NCI-H187 treated with DMSO at 0.1 percent for 48 hours (cell line): Measurements from ENCODE around the gene KCNQ4.

Experiments used
- DNase-seq: peaks from one replicate; lab custom pipeline; 2025; lab: John Stamatoyannopoulos, UW

The KCNQ4 gene

DNA sequence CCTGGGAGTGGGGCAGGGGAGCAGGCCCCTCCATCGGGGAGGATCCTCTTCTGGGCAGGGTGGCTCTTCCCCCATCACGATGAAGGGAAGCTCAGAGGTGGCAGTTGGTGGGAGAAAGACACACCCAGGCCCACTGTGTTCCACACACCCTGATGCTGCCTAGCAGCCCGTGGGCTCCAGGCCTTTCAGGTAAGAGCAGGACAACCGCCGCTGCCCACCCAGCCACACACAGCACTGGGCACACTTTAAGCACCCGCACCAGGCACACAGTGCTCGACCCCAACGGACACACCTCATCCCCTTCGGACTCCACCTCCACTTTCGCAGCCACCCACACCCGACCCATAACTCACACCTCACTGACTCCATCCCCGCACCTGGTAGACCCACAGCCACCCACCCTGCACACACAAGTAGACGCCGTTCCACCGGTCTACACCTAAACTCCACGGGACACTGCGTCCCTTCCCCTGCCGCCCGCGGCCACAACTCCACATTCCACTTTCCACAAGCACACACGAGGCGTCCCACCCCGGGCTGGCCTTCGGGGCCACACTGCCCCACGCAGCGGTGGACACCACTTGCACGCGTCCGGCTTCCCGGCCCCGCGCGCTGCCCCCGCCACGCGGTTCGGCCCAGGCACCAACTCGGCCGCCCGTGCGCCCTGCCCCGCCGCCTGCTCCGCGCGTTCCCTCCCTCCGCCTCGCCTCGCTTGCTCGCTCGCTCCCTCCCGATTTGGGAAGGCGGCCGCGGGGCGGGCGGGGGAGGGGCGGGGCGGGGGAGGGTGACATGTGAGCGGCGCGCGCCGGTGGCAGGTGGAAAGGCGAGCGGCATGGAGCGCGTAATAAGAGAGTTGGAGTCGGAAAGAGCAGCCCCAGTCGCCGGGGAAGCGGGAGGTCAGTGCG is at the start of gene KCNQ4:
TSS of gene KCNQ4 (plus strand) at position 787 of the 905 bp plus-strand sequence. CDS start 307 bp downstream, outside the sequence.
- no peak for DNase-seq

DNA sequence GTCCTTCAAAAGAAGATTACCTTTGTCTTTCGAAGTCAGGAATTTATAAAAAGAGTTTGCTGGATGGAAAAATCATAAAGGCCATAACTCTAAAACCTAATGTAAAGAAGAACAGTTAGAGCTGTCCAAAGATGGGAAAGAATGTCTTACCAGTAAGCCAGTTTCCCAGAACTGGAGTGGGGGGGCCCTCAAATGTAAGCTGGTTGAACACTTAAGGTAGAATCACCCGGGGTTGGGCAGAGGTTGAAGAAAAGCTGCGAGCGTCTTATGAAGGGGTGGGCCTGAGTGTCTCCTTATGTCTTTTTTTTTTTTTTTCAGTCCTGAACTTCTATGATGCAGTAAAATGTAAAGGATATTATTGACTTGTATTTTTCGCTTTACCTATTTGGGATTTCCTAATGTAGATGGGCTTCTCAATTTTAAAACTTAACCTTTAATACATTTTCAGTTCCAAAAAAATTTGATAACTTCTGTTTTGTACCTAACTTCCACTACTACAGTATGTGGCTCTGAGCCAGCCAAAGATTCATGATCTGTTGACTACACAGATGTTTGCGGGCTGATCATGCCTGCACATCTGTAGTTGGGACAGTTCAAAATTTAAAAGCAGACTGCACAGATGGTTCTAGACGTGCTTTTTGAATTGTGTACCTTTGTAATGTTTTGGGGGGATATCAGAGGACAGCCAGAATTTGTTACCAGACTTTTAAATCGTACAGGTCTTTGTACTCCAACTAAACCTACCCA is 48.5 kb upstream of the KCNQ4 start:
- no peak for DNase-seq

DNA sequence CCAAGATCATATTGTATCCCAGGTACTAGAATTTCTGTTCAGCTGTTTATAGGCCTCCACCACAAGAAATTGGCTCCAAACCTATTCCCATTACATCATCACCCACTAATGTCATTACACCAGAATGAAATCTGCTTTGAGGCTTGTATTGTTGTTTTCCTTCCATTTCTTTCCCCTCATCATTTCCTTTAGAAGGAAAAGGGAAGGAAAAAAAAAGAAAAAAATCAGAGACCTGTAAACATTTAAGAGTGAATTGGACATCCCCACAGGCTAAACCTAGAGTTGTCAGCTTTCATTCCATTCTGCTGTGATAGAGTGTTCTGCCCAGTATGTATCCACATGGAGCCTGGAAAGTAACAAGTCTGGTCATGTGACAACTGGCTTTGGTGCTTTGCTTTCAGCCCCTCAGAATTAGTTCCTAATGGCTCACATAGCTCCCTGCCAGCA is 47.5 kb upstream of the KCNQ4 start:
- DNase-seq, result no peak

DNA sequence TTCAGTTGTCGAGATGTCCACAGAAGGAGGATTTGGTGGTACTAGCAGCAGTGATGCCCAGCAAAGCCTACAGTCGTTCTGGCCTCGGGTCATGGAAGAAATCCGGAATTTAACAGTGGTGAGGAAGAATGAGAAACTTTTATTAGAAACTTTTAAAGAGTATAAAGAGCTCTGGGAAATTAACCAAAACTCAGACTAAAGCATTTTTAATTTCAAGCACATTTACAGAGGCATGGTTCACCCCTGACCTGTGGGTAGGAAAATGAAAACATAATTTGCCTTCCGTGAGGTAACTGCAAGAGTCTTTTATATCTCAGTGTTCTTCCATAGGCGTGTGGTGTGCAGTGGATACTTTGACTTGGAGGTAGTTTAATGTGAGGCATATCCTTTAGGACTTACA is 44.8 kb upstream of the KCNQ4 start:
- no peak for DNase-seq

DNA sequence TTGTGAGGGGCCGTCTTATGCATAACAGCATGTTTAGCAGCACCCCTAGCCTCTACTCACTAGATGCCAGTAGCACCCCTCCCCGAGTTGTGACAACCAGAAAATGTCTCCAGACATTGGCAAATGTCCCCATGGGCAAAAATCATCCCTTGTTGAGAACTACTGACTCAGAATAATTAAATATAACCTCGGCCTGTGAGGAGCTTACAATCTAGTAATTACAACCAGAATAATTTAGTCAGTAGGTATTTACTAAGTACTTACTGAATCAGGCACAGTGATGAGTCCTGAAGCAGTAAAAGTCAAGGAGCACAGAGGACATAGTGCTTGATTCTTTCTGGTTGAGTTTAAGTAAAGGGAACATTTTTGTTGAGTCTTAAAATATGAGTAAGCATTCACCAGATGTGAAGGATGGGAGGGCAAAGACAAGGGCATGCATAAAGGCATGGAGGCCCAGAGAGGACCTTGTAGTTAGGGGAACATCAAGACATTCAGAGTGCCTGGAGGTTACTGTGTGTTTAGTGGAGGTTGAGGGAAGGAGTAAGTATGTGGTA is 44.1 kb upstream of the KCNQ4 start:
- DNase-seq, result no peak

DNA sequence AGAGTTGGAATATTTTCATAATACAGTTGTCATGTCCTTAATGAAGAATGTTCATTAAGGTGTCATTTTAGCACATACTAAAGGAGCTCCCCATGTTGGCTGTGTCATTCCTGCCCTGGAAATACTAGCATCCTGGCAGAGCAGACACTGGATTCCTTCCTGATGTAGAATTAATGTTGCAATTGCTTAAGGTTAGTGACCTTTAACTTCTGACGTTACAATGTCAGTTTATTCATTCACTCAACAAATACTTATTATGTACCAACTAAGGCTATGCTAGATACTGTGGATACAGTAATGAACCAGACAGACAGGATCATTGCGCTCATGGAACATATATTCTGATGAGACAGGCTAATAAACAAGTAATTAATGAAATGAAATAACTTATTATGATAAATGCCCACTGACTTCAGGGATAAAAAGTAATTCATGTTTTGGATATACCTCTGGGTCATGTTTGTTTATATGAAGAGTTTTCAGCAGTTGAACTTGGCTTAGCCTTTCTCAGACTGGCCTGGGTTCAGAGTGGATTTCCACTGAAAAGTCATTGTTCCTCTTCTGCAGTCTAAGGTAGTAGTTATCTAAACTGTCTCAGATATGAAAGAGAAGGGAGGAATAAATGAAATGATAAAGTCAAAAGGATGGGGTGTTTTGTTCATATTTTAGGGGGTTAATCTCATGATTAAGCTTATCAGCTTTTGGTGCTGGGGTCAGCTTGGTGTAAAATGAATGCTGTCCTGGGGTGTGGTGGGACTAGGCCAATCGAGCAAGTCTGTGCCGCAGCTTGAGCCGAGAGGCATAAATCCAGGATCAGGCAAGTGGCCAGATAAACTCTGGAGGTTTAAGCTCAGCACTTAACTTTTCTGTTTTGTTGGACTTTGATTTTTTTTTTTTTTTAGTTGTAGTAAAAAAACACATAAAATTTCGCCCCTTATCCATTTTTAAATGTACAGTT is 43.3 kb upstream of the KCNQ4 start:
- no peak for DNase-seq

DNA sequence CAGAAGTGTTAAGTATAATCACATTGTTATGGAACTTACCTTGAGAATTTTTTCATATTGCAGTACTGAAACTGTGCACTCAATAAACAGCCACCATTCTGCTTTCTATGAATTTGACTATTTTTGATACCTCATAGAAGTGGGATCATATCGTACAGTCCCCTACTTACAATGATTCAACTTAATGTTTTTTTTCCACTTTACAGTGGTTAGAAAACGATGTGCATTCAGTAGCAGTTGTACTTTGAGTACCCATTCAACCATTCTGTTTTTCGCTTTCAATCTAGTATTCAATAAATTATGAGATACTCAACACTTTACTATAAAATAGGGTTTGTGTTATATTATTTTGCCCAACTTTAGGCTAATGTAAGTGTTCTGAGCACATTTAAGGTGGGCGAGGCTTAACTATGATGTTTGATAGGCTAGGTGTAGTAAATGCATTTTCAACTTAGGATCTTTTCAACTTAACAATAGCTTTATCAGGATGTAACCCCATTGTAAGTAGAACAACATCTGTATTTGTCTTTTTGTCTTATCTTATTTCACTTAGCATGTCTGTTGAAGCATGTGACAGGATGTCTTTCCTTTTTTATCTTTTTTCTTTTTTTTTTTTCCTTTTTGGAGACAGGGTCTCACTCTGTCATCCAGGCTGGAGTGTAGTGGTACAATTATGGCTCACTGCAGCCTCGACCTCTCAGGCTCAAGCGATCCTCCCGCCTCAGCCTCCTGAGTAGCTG is 42.4 kb upstream of the KCNQ4 start:
- DNase-seq, result no peak

DNA sequence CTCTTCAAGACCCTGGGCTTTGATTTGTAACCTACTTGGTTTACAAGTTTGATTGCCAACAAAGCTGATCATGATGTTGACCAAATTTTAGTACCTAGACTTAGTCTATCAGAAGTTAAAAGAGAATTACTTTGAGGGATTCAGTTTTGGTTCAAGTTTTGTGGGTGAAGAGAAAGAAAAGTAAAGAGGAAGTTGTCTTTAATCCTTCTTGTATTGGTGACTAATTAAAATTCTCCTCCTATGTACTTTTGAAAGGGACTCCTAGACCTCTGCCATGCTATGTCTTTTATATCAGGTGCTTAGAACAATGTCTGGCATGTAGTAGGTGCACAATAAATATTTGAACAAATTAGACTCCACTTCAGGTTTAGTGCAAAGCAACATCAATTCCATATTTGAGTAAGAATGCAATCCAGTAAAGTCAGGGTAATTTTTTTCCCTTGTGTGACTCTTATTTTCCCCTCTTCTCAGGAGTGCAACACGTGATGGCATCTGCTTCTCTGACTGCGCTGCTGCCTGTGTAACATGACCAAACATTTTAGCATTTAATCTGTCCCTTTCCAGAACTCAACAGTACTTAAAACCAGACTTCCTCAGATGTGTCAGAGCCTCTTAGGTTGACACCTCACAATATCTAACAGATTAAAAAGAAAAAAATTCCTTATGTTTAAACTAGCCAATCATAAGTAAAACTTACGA is 41.1 kb upstream of the KCNQ4 start:
- no peak for DNase-seq

DNA sequence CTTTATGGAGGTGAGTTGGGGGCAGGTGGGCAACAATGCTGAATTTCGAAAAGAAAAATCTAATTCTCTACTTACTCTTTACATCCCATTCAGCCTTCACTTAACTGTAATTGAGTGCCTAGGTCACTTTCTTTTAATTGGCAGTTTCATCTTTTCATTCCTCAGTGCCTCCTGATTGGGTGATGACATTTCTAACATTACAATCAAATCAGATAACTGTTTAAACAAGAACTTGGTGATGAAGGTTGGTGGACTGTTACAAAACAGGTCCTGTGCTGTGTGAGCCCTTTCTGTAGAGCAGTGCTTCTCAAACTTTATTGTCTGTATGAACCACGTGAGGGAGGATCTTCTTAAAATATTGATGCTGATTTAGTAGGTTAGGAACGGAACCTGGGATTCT is 40.1 kb upstream of the KCNQ4 start:
- no peak for DNase-seq

DNA sequence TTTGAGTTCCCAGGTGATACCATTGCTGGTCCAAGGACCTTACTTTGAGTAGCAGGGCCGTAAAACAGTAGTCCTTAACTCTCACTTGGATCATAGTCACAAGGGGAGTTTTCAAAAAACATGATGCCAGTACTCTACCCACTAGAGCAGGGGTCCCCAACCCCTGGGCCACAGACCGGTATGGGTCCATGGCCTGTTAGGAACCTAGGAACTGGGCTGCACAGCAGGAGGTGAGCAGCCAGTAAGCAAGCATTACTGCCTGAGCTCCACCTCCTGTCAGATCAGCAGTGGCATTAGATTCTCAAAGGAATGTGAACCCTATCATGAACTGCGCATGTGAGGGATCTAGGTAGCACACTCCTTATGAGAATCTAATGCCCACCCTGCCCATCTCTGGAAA is 39.7 kb upstream of the KCNQ4 start:
- DNase-seq, result no peak

DNA sequence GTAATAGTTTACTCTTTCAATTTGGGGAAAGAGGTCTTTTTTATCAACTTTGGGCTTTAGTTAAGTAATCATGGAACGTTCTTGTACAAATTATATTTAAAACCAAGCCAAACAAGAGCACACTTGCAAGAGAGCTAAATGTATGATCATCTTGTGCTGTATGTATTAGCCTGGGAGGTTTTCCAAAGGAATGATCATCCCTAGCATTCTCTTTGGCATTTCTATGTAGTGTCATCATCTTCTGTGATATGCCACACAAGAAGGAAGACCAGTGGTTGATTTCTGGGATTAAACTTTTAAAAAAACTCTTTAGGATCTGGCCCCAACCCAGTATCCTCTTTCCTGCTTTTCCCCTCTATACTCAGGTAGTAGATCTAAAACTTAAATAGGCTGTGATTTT is 38.4 kb upstream of the KCNQ4 start:
- no peak for DNase-seq

DNA sequence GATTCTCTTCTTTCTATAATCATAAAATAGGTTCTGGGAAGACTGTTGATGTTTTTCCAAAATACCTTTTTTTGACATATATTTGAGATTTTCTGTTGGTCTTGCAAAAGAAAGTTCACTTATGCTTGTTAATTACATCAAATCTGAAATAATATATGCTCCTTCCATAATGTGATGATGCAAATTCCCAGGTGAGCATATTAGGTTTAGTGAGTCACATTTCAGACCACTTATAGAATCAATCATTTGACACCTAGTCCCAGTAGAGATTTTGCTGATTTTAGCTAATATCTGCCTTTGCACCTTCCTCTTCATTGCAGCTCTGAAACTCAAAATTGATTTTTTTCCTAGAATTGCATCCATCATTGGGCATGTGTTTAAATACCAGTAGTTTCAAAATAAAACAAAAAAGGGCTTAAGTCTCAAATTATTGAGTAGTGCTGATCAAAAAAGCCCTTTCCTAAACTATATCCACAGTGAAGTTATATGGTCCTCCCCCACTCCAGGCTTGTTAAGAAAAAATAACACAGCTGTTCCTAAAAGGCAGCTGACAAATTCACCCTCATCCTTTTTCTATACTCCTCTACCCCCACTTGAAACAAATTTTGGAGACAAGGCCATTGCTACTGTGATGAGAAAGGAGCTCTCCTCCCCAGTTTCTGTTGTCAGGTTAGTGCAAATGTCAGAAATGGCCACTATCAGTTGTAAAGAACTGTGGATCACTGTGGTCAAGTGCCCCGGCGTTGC is 37.1 kb upstream of the KCNQ4 start:
- no peak for DNase-seq

DNA sequence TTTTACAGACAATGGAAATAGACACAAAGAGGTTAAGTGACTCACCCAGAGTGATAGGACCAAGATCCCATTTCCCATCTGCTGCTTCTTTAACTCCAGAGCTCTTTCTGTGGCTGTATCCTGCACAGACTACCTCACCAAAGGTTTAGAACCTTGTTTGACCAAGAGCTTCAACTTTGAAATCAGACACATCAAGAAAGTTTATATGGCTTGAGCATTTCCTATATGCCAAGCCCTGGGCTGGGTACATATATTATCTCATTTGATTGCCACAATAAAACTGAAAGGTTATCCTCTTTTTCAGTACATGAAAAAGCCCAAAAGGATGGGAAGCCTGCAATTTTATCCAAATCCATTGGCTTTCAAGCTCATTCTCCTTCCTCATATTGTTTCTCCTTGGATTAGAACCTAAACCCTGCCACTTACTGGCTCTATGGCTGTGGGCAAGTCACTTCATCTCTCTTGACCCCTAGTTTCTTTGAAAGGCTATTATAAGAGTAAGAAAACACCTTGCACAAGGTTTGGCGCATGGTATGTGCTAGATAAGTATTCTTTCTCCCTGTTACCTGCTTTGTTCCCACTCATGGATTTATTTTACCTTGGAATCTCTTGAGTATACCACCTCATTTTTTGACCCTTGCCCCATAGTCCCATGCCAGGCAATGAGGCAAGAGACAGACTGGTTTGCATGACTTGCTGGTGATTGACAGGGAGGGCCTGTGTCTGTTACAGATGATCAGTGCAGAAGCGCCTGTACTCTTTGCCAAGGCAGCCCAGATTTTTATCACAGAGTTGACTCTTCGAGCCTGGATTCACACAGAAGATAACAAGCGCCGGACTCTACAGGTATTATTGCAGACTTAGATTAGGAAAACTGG is 34.5 kb upstream of the KCNQ4 start:
- no peak for DNase-seq

DNA sequence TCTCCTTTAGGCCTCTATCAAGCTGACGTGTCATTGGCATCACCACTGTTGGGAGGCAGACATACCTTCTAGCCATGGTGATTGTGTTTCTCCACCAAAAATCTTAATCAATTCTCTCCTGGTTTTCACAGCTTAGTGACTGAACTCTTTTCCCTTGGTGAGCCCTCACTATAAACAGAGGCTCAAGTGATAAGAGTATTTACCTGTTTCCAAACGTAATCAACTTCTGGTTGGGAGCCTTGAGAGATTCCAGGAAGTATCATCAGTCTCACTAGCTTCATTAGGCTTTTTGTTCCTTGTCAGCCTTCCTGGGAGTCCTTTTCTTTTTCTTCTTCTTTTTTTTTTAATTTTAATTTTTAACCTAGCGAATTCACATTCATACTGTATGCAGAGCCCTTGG is 33.8 kb upstream of the KCNQ4 start:
- DNase-seq, result no peak

DNA sequence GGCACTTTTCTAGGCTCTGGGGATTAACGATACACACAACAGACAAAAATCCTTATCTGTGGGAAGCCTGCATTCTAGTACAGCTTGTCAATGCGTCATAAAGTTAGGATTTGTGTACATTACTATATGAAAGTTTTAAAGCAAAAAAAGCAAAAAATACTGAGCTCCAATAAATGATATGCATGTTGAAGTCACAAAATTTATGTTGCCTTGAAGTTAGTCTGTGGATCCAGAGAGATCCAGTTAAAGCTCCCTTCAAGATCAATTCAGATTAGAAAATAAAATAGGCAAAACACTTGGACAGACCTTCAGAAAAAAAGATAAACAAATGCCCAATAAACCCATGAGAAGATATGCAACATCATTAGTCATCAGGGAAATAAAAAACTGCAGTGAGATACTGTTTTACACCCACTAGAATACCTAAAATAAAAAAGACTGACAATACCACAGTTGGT is 33.1 kb upstream of the KCNQ4 start:
- DNase-seq, result no peak

DNA sequence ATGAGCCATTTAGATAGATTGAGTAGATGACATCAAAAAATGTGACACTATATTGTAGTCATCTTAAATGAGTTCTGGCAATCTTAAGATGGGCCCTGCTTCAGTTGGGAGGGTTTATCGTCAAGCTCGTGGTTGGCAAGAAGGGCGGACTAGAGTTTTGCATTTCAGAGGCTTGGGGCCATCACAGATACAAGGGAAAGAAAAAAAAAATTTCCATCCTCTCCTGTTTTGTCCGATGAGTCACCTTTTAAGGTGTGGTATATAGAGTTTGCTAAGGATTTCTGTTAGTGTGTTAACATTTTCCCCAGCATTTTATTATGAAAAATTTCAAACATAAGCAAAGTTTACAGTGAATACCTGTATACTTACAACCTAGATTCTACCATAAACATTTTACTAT is 31.8 kb upstream of the KCNQ4 start:
- no peak for DNase-seq

DNA sequence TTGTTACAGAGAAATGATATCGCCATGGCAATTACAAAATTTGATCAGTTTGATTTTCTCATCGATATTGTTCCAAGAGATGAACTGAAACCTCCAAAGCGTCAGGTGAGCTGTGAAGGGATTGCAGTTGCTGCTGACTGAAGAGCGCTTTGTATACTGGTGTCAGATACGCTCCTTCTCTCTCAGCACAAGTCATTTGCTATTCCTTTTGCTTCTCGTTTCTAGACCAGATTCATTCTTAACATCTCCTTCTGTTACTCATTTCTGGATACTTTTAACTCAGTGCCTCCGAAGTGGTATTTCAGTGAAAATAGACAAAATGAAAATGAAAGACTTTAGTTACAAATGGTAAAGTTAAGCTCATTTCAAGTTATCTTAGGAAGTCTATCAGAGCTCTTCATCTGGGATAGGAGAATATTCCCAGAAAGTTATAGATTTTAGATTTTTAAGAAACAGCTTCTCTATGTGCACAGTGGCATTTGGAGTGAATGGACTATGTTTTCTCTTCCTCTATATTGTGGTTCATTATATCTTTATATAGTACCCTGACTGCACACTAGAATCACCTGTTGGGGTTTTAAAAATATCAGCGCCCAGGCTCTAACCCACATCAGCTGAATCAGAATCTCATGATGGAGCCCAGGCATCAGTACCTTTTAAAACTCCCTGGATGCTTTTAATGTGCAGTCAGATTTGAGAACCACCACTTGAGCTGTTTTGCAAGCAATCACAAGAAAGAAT is 30.3 kb upstream of the KCNQ4 start:
- DNase-seq, result no peak

DNA sequence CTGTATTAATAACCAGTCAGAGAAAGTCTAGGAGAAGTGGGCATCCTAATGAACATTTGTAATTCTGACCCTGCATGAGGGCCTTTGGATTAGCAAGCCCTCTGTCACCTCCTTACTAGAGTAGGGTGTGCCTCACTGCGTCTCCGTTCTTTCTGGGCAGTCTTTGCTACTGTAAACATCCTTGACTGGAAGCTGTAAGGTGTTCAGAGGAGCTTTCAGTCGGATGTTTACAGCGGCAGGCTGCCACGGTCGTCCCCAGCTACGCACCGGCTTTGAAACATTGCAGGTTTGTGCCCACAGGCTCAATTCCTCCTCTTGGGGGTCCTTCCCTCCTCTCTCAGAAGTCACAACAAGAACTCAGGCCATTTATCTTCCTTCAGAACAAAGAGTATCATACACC is 29.4 kb upstream of the KCNQ4 start:
- DNase-seq, result no peak
